Glutamatergic neuron (in vitro differentiated cells): ENCODE measurements around the gene CABCOCO1. TPM values are rescaled to one million over a fixed set of nuclear protein-coding genes. Genes with fewer than 3 reads are reported as not detected.
"Not testable (repeated sequence)": the region's sequence is repeated elsewhere in the genome, so short reads cannot be mapped to it uniquely, and the experiment has no call there.

Experiments
- DNase-seq: peaks from one replicate; pipeline ENCODE4 v3.0.0; 2022
- H3K27ac Mint-ChIP-seq: one replicate; pipeline ENCODE4 v1.8.0; 2020; ENCODE audit warnings: mild to moderate bottlenecking, mixed read lengths, inconsistent platforms; ENCODE audit not compliant: unreplicated experiment
- H3K27me3 Mint-ChIP-seq: one replicate; pipeline ENCODE4 v1.8.0; 2020; ENCODE audit warnings: mild to moderate bottlenecking, moderate library complexity, mixed read lengths, inconsistent platforms; ENCODE audit not compliant: unreplicated experiment
- H3K36me3 Mint-ChIP-seq: one replicate; pipeline ENCODE4 v1.8.0; 2020; ENCODE audit warnings: mild to moderate bottlenecking, mixed read lengths, inconsistent platforms; ENCODE audit not compliant: unreplicated experiment
- H3K4me1 Mint-ChIP-seq: one replicate; pipeline ENCODE4 v1.8.0; 2020; ENCODE audit warnings: mild to moderate bottlenecking, low read depth, mixed read lengths, inconsistent platforms; ENCODE audit not compliant: unreplicated experiment
- H3K4me3 Mint-ChIP-seq: one replicate; pipeline ENCODE4 v1.8.0; 2020; ENCODE audit warnings: mild to moderate bottlenecking, mixed read lengths, inconsistent platforms; ENCODE audit not compliant: unreplicated experiment
- H3K9me3 Mint-ChIP-seq: one replicate; pipeline ENCODE4 v1.8.0; 2020; ENCODE audit warnings: mild to moderate bottlenecking, moderate library complexity, mixed read lengths, inconsistent platforms; ENCODE audit not compliant: unreplicated experiment
- CTCF ChIP-seq: fragments of 200-600 bp; sonication (generic); IDR thresholded peaks from one replicate; pipeline ENCODE4 v1.5.0; 2021; ENCODE audit not compliant: partially characterized antibody, unreplicated experiment
- total RNA-seq: library from RNA; stranded (reverse); fragmentation: NEBNext Ultra II Directional; extraction: Animal tissue kit (Norgen Biotek cat#: 25700); gene quantifications from one replicate; pipeline ENCODE4 v1.2.1, GENCODE V29; 2021; ENCODE audit not compliant: unreplicated experiment

The CABCOCO1 gene
- total RNA-seq, 1 donor from 2014 or later = not detected

GRCh38 chr10:61673360-61673759 lies 10.6 kb downstream of the CABCOCO1 start:
- DNase-seq = no peak
- H3K27me3 Mint-ChIP-seq = no peaks in the 10 kb centered on the region

GRCh38 chr10:61682323-61682722 lies 19.6 kb downstream of the CABCOCO1 start:
- Mint-ChIP-seq H3K36me3 (no peaks in the 10 kb centered on the region), H3K27ac (no peak overlapping the region), H3K4me3 (no peak overlapping the region), H3K4me1 (no peaks in the 10 kb centered on the region), H3K9me3 (no peaks in the 10 kb centered on the region), H3K27me3 (no peaks in the 10 kb centered on the region)
- DNase-seq = no peak
- TF ChIP-seq CTCF = no peak

More at GRCh38 chr10:61673360-61673759, 10.6 kb downstream of the CABCOCO1 start:
- no peaks in the 10 kb centered on the region for H3K4me1 Mint-ChIP-seq
- no peaks in the 10 kb centered on the region for H3K9me3 Mint-ChIP-seq
- no peak overlapping the region for H3K27ac Mint-ChIP-seq
- H3K36me3 Mint-ChIP-seq = no peaks in the 10 kb centered on the region
- no peak overlapping the region for H3K4me3 Mint-ChIP-seq
- TF ChIP-seq CTCF = no peak

- no peak overlapping the region for H3K4me3 Mint-ChIP-seq
- no peaks in the 10 kb centered on the region for H3K4me1 Mint-ChIP-seq
These were observed 20.6 kb downstream of the CABCOCO1 start for GRCh38 chr10:61683319-61683718.

GRCh38 chr10:61684894-61685507 lies 22.3 kb downstream of the CABCOCO1 start:
- DNase-seq = no peak
- no peak overlapping the region for H3K27ac Mint-ChIP-seq
- H3K27me3 Mint-ChIP-seq = no peaks in the 10 kb centered on the region
- TF ChIP-seq CTCF = no peak
- H3K4me3 Mint-ChIP-seq = no peak overlapping the region
- no peaks in the 10 kb centered on the region for H3K36me3 Mint-ChIP-seq
- no peaks in the 10 kb centered on the region for H3K4me1 Mint-ChIP-seq
- no peaks in the 10 kb centered on the region for H3K9me3 Mint-ChIP-seq

More at GRCh38 chr10:61683319-61683718, 20.6 kb downstream of the CABCOCO1 start:
- H3K9me3 Mint-ChIP-seq = no peaks in the 10 kb centered on the region
- H3K36me3 Mint-ChIP-seq = no peaks in the 10 kb centered on the region
- DNase-seq = no peak
- no peak for TF ChIP-seq CTCF
- no peak overlapping the region for H3K27ac Mint-ChIP-seq
- no peaks in the 10 kb centered on the region for H3K27me3 Mint-ChIP-seq

- Mint-ChIP-seq H3K27me3 (no peaks in the 10 kb centered on the region), H3K9me3 (no peaks in the 10 kb centered on the region), H3K4me1 (no peaks in the 10 kb centered on the region), H3K4me3 (no peak overlapping the region), H3K27ac (no peak overlapping the region), H3K36me3 (no peaks in the 10 kb centered on the region)
- no peak for DNase-seq
- no peak for TF ChIP-seq CTCF
These were observed 26.0 kb downstream of the CABCOCO1 start for GRCh38 chr10:61688551-61689308.

- not testable (repeated sequence) for DNase-seq, H3K36me3 Mint-ChIP-seq, H3K4me1 Mint-ChIP-seq, H3K9me3 Mint-ChIP-seq, H3K4me3 Mint-ChIP-seq, H3K27ac Mint-ChIP-seq, H3K27me3 Mint-ChIP-seq
These were observed 28.9 kb downstream of the CABCOCO1 start for GRCh38 chr10:61691667-61692066.
